HEK293 (cell line): ENCODE results near the gene MAP3K13.
"Not testable (repeated sequence)": the region's sequence is repeated elsewhere in the genome, so short reads cannot be mapped to it uniquely, and the experiment has no call there.

Experiments
- CTCF ChIP-seq: fragments of 450-650 bp; formaldehyde crosslinking; IDR thresholded peaks from 2 replicates; pipeline ENCODE4 v1.5.1; 2016; ENCODE audit warnings: missing biosample characterization, missing genetic modification characterization
- MYNN ChIP-seq: fragments of 450-650 bp; formaldehyde crosslinking; IDR thresholded peaks from 2 replicates; pipeline ENCODE4 v1.5.1; 2016; ENCODE audit warnings: missing biosample characterization, missing genetic modification characterization, borderline replicate concordance
- TCF7L2 ChIP-seq: IDR thresholded peaks from 2 replicates; pipeline ENCODE4 v1.6.1; 2011; ENCODE audit warnings: low read depth, mild to moderate bottlenecking, inconsistent platforms, low read length, moderate library complexity, borderline replicate concordance
- ZNF133 ChIP-seq: fragments of 450-650 bp; formaldehyde crosslinking; IDR thresholded peaks from 2 replicates; pipeline ENCODE4 v1.5.1; 2016; ENCODE audit warnings: missing biosample characterization, missing genetic modification characterization
- ZNF311 ChIP-seq: fragments of 450-650 bp; formaldehyde crosslinking; IDR thresholded peaks from 2 replicates; pipeline ENCODE4 v1.5.1; 2017; ENCODE audit warnings: missing biosample characterization, missing genetic modification characterization, borderline replicate concordance
- ZNF501 ChIP-seq: fragments of 450-650 bp; formaldehyde crosslinking; IDR thresholded peaks from 2 replicates; pipeline ENCODE4 v1.5.1; 2016; ENCODE audit warnings: missing biosample characterization, missing genetic modification characterization
- ZNF704 ChIP-seq: fragments of 450-650 bp; formaldehyde crosslinking; IDR thresholded peaks from 2 replicates; pipeline ENCODE4 v1.5.1; 2016; ENCODE audit warnings: missing biosample characterization, missing genetic modification characterization
- ZNF776 ChIP-seq: fragments of 450-650 bp; formaldehyde crosslinking; IDR thresholded peaks from 2 replicates; pipeline ENCODE4 v1.5.0; 2017; ENCODE audit warnings: missing biosample characterization, missing genetic modification characterization, borderline replicate concordance
- TF ChIP-seq, protein P1 (sequence below): IDR thresholded peaks from 2 replicates; pipeline ENCODE4 v1.6.1; 2011; ENCODE audit warnings: mild to moderate bottlenecking, low read depth, low read length, borderline replicate concordance
- TF ChIP-seq, protein P2 (sequence below): fragments of 450-650 bp; formaldehyde crosslinking; conservative IDR thresholded peaks from 2 replicates; pipeline ENCODE4 v1.5.1; 2016; ENCODE audit warnings: low read depth, missing biosample characterization, missing genetic modification characterization
- TF ChIP-seq, protein P3 (sequence below): fragments of 450-650 bp; formaldehyde crosslinking; IDR thresholded peaks from 2 replicates; pipeline ENCODE4 v1.5.1; 2016; ENCODE audit warnings: missing biosample characterization, missing genetic modification characterization, low read depth

DNA sequence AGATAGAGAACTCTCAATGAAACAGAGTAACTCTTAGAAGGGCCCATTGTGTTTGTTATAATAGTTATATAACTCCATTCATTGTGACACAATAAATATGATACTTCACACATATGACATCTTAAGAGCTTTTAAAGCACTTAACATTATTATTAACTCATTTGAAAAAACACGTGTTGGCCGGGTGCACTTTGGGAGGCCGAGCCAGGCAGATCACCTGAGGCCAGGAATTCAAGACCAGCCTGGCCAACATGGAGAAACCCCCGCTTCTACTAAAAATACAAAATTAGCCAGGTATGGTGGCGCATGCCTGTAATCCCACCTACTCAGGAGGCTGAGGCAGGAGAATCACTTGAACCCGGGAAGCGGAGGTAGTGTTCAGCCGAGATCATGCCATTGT, 88.5 kb downstream of the MAP3K13 start:
- not testable (repeated sequence) for TF ChIP-seq TCF7L2; ZNF501 (tag by site-specific recombination); MYNN (tag by site-specific recombination); CTCF (tag by site-specific recombination); ZNF133; ZNF704 (tag by site-specific recombination); ZNF776 (tag by site-specific recombination); ZNF311 (tag by site-specific recombination)
- TF ChIP-seq, protein P1, sequence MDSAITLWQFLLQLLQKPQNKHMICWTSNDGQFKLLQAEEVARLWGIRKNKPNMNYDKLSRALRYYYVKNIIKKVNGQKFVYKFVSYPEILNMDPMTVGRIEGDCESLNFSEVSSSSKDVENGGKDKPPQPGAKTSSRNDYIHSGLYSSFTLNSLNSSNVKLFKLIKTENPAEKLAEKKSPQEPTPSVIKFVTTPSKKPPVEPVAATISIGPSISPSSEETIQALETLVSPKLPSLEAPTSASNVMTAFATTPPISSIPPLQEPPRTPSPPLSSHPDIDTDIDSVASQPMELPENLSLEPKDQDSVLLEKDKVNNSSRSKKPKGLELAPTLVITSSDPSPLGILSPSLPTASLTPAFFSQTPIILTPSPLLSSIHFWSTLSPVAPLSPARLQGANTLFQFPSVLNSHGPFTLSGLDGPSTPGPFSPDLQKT: not testable (repeated sequence)
- TF ChIP-seq, protein P2, sequence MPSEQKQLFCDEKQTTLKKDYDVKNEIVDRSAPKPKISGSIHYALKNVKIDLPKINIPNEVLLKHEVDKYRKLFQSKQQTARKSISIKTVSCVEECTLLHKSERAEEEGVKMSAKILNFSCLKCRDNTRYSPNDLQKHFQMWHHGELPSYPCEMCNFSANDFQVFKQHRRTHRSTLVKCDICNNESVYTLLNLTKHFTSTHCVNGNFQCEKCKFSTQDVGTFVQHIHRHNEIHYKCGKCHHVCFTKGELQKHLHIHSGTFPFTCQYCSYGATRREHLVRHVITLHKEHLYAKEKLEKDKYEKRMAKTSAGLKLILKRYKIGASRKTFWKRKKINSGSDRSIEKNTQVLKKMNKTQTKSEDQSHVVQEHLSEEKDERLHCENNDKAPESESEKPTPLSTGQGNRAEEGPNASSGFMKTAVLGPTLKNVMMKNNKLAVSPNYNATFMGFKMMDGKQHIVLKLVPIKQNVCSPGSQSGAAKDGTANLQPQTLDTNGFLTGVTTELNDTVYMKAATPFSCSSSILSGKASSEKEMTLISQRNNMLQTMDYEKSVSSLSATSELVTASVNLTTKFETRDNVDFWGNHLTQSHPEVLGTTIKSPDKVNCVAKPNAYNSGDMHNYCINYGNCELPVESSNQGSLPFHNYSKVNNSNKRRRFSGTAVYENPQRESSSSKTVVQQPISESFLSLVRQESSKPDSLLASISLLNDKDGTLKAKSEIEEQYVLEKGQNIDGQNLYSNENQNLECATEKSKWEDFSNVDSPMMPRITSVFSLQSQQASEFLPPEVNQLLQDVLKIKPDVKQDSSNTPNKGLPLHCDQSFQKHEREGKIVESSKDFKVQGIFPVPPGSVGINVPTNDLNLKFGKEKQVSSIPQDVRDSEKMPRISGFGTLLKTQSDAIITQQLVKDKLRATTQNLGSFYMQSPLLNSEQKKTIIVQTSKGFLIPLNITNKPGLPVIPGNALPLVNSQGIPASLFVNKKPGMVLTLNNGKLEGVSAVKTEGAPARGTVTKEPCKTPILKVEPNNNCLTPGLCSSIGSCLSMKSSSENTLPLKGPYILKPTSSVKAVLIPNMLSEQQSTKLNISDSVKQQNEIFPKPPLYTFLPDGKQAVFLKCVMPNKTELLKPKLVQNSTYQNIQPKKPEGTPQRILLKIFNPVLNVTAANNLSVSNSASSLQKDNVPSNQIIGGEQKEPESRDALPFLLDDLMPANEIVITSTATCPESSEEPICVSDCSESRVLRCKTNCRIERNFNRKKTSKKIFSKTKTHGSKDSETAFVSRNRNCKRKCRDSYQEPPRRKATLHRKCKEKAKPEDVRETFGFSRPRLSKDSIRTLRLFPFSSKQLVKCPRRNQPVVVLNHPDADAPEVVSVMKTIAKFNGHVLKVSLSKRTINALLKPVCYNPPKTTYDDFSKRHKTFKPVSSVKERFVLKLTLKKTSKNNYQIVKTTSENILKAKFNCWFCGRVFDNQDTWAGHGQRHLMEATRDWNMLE: not testable (repeated sequence)
- TF ChIP-seq, protein P3, sequence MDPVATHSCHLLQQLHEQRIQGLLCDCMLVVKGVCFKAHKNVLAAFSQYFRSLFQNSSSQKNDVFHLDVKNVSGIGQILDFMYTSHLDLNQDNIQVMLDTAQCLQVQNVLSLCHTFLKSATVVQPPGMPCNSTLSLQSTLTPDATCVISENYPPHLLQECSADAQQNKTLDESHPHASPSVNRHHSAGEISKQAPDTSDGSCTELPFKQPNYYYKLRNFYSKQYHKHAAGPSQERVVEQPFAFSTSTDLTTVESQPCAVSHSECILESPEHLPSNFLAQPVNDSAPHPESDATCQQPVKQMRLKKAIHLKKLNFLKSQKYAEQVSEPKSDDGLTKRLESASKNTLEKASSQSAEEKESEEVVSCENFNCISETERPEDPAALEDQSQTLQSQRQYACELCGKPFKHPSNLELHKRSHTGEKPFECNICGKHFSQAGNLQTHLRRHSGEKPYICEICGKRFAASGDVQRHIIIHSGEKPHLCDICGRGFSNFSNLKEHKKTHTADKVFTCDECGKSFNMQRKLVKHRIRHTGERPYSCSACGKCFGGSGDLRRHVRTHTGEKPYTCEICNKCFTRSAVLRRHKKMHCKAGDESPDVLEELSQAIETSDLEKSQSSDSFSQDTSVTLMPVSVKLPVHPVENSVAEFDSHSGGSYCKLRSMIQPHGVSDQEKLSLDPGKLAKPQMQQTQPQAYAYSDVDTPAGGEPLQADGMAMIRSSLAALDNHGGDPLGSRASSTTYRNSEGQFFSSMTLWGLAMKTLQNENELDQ (tag by site-specific recombination): not testable (repeated sequence)
